Measurements from ENCODE around the gene PIGP. TPM values are rescaled to one million over a fixed set of nuclear protein-coding genes. Genes with fewer than 3 reads are reported as not detected.

The PIGP gene
- total and polyA plus RNA-seq, 2 of the 13 experiments (the other 11 are each of a cell fraction or from before 2014, with no cell fraction given) = 14.8 to 33.4 TPM

- H3K4me2 ChIP-seq (ENCODE audit: low read depth, low read length) = peak overlapping the region; percentile 84
- no TSS peak for BruUV-seq (replicated peaks)
- peak overlapping the region; percentile 71 to 92 (median 80) for H3K4me3 ChIP-seq (replicated peaks in 1 of 3; ENCODE audit: insufficient read depth in 1 of 3, low read depth in 2 of 3, low read length in 3 of 3)
- ChIA-PET POLR2A (no interaction called here), CTCF (ENCODE audit: low intra/inter-chr PET ratio, low total read pairs) (no interaction called here)
- intact Hi-C loops (cut with micrococcal nuclease; ENCODE audit: unreplicated experiment) (loop anchor here (5.0 kb wide), 1 partner anchor 86 kb away; no protein-coding TSS in a partner anchor), in situ Hi-C loops (cut with HindIII; ENCODE audit: extremely low pct_ligation_motif_present, low pct_unique_long_range_greater_than_20kb) (no loop called here)
- peaks cover 69% of the 10 kb centered on the region for H3K79me2 ChIP-seq (ENCODE audit: insufficient read depth, low read length)
- no CpG with 5 or more reads among the region's 70 CpGs for WGBS (ENCODE audit: low lambda C conversion rate)
- DNase-seq (ENCODE audit: low spot score) (no peak), FAIRE-seq (no peak), ATAC-seq (peak; percentile 48)
- H3K36me3 ChIP-seq (replicated peaks in 1 of 2; ENCODE audit: control insufficient read depth in 1 of 2, insufficient read depth in 2 of 2, low read length in 2 of 2) = peaks cover 0 to 3% of the 10 kb centered on the region in 2 experiments; a peak in 1 of 5 replicates
- H3K9ac ChIP-seq (ENCODE audit: insufficient read depth, low read depth, low read length) = peak overlapping the region; percentile 99
- peak overlapping the region; percentile 80 for H3K27ac ChIP-seq (ENCODE audit: extremely low read length, insufficient read depth, low read length)
- H4K20me1 ChIP-seq (ENCODE audit: insufficient read depth, low read length) = peaks cover 29% of the 10 kb centered on the region
- no peak overlapping the region for H2AFZ ChIP-seq (ENCODE audit: low read length)
- no peaks in the 10 kb centered on the region for H3K9me3 ChIP-seq (ENCODE audit: low read length)
- peaks cover 57% of the 10 kb centered on the region for H3K4me1 ChIP-seq (ENCODE audit: insufficient read depth, low read length)
- no peaks in the 10 kb centered on the region; a peak in 1 of 5 replicates for H3K27me3 ChIP-seq (ENCODE audit: control insufficient read depth in 1 of 2, insufficient read depth in 2 of 2, low read length in 2 of 2)
- TF ChIP-seq ZNF567 (CRISPR knock-in tag; IDR thresholded peaks at IDR 0.05; ENCODE audit: borderline replicate concordance) = no peak
- no peak for TF ChIP-seq PPARG (CRISPR knock-in tag; conservative IDR thresholded peaks at IDR 0.05)
- TF ChIP-seq ZSCAN22 (CRISPR knock-in tag; IDR thresholded peaks at IDR 0.05) = no peak
- no peak for TF ChIP-seq ZBTB38 (CRISPR knock-in tag; IDR thresholded peaks at IDR 0.05)
- TF ChIP-seq FLYWCH1 (CRISPR knock-in tag; IDR thresholded peaks at IDR 0.05) = no peak
- TF ChIP-seq SMAD9 (CRISPR knock-in tag; IDR thresholded peaks at IDR 0.05) = no peak
- no peak for TF ChIP-seq ZNF276 (CRISPR knock-in tag; IDR thresholded peaks at IDR 0.05; ENCODE audit: low read depth)
- no peak for TF ChIP-seq TIGD3 (CRISPR knock-in tag; IDR thresholded peaks at IDR 0.05; ENCODE audit: borderline replicate concordance)
- no peak for TF ChIP-seq ZXDC (CRISPR knock-in tag; IDR thresholded peaks at IDR 0.05)
- no peak for TF ChIP-seq NBN (conservative IDR thresholded peaks at IDR 0.05)
- TF ChIP-seq PLSCR1 (CRISPR knock-in tag; IDR thresholded peaks at IDR 0.05; ENCODE audit: borderline replicate concordance) = no peak
- no peak; the same call in 1 of the 2 replicates for TF ChIP-seq ZGPAT (CRISPR knock-in tag; IDR thresholded peaks at IDR 0.05)
- peak; percentile 48; the same call in 1 of the 2 replicates for TF ChIP-seq HDAC2 (CRISPR knock-in tag; IDR thresholded peaks at IDR 0.05)
- no peak for TF ChIP-seq ZNF816 (CRISPR knock-in tag; IDR thresholded peaks at IDR 0.05; ENCODE audit: borderline replicate concordance)
- no peak for TF ChIP-seq ZNF792 (CRISPR knock-in tag; IDR thresholded peaks at IDR 0.05)
These were observed 736 bp upstream of the PIGP start for GRCh38 chr21:37073417-37074196.
